ENCODE data around the gene HOXB6.
A peak's percentile ranks its signal among the peaks of the same experiment; 100 is the strongest.

Gene HOXB6

DNA sequence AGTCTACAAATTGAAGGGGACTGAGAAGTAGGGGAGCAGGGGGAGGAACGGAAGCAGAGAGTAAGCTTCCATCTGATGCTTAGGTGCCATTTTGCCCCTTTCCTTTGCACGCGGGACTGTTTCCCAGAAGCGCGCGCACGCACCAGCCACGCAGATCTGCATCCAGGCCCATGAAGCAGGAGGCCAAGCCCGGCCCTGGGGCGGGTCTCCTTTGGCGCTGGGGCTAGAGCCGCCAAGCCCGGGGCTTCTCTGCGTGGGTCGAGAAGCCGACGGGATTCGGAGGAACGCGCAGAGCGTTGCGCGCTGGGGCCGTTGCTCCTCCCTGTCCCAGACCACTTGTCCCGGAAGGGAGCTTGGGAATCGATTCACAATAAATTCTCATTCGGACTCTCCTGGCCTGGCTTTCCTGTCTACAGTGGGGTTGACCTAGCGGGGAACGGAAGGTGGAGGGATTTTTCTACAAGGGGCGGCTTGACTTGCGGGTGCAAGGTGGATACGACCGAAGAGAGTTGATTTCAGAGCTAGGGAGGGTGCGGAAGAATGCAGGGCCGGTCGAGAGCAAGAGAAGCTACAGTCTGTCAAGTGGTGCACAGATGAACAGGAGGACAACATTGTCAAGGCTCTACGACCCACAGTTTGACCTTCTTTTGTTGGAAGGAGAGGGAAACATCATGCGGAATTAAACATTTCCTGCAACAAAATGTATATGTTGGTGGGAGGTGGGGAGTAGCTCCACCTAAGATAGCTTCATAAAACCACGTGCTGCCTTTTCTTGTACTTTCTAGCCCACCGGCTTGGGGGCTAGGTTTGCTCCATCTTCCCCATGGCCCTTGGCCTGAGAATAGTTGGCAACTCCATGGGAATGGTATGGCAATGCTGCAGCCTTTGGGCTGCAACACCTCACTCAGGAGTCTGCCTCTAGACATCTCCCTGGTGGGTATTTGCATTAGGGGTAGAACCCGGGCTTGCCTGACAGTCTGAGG, 16.9 kb upstream of the HOXB6 start:
- DNase-seq (ENCODE audit: low read depth in 2 of 2) = no peak

DNA sequence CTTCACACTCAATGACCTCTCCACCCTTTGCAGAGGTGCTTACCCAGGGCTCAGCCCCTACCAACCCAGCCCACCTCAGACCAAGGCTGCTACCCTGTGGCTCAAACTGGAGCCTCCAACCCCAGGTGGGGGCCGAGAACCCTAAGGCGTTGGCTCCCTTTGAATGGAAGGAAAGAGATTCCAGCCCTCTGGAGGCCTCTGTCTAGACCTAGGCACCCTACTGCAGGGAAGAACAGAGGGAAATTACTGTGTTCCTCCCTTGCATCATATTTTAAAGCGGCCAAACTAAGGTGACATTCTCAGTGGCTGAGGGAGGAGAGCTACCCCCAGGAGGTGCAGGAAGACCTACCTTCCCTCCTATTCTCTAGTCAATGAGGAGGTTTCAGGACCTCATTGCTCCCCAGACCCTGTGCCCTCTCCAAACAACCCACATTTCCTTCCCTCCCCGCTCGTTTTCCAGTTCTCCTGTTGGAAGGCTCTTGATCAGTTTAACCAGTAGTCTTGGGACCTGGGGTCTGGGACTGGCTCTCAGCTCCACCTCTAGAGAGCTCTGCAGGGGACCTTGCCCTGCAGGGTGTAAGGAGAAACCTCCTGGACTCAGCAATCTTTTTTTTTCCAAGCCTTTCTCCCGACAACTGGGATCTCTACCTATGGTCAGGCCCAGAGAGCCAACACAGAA, 15.8 kb upstream of the HOXB6 start:
- DNase-seq (ENCODE audit: low read depth in 2 of 2) = no peak

DNA sequence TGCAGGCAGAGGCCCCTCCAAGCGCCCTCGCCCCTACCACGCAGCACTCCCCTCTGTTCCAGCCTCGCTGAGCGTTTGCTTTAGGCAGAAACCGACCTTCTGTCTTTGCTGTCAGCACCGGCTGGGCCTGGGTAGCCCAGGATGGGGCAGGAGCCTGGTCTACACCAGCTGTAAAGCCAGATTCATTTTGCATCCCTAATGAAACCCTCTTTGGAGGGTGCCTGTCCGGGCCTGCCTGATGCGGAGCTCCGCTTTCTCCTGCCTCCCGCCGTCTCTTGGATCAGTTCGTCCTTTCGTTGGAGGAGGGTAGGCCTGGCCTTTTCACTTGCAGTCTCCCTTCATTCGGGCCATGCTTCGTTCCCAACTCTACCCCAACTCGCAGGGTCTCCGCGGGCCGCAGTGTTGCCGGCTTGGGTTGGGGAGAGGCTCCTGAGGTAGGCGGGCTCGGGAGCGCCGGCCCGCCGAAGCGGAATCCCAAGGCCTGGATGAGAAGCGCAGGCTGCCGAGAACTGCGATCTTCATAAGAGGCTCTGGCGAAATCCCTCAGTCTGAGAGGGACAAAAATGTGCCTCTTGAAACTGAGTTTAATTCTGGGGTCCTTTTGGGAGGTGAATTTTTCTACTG, 15.2 kb upstream of the HOXB6 start:
- no peak for DNase-seq (ENCODE audit: low read depth in 2 of 2)

DNA sequence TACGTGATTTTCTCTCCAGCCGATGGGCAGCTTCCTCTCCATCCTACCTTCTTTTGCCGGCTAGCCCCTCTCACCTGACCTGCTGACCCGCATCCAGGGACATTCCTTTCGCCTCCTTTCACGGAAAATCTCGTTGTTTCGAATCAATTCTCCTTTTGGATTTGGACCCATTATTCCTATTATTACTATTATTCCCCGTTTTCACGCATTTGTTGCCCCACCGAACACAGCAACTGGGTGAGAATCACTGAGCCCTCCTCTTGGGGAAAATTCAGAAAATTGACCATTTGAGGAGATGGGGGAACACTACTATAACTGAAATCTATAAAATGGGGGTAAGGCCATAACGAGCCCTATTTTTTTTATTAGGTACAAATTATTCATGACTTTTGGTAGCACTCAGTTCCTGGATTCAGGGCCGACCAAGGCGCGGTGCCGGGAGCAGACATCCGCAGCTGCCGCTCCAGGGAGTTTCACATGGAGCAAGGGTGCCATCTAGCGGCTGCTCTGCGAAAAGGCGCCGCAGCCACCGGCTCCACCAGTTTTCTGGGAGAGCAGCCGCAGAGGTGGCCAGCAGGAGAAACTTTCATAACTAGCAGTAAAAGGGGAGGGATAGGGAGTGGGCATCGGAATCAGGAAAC, 13.6 kb upstream of the HOXB6 start:
- DNase-seq (ENCODE audit: low read depth in 2 of 2) = peak; percentile 78 to 86

DNA sequence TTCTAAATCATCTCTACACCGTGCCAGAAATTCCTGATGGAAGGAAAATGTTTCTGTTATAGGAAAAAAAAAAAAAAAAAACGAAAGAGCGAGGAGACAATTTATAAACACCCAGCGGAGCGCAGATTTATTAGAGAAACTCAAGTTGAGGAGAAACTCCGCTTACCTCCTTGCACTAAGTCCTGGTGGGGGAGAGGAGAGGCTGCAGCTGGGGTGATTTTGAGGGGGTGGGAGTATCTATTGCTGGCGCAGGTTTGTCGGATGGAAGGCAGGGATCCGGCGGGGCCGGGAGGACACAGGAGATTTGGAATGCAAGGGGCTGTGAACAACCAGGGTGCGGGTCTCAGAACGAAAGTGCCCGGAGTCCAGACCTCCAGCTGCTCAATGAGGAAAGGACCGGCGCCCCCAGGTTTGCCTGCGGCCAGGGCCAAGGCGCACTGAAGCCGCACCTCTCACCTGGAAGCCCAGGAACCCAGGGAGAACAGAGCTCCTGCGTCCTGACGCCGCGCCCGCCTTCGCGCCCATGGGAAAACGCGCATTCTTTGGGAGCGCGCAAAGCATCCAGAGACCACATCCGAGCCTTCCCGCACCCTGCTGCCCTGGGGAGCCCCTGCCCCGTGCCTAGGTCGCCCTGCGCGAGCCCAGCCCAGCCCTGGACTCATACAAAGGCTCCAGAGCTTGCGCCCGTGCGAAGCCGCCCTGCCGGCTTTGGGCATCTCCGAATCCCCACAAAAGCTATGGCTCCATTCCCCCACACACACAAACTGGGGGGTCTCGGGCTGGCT, 12.9 kb upstream of the HOXB6 start:
- DNase-seq (ENCODE audit: low read depth in 2 of 2) = no peak

DNA sequence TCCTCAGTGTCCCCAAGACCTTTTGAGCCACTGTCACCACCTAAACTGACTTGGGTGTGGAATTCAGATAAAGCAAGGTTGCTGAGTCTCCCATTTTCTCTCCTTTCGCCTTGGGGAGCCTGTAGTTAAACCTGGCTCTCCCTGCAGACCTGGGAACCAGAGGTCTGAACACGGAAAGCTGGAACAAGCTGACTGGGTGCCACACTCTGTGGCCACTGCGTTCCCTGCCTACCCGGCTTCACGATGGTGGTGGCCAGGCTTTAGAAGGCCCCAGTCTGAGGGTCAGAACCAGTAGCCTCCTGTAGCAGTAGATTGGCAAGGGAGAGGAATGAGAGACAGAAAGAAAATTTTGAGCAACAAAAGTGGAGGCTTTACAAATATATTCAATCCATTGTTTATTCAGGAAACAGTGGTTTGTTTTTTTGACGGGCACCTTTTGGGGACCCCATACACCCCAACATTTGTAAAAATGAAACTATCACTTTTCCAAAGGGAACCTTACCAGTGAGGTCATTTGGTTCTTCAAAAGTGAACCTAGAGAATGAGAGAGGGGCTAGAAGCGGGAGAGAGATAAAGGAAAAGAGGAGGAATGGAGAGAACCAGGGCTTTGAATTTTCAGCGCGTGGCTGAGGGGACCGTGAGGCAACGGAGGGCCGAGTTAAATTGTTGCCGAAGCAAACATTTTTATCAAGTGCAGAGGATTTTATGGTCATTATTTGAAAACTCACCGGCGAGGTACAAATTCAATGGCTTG, 12.1 kb upstream of the HOXB6 start:
- DNase-seq (ENCODE audit: low read depth in 2 of 2) = no peak

DNA sequence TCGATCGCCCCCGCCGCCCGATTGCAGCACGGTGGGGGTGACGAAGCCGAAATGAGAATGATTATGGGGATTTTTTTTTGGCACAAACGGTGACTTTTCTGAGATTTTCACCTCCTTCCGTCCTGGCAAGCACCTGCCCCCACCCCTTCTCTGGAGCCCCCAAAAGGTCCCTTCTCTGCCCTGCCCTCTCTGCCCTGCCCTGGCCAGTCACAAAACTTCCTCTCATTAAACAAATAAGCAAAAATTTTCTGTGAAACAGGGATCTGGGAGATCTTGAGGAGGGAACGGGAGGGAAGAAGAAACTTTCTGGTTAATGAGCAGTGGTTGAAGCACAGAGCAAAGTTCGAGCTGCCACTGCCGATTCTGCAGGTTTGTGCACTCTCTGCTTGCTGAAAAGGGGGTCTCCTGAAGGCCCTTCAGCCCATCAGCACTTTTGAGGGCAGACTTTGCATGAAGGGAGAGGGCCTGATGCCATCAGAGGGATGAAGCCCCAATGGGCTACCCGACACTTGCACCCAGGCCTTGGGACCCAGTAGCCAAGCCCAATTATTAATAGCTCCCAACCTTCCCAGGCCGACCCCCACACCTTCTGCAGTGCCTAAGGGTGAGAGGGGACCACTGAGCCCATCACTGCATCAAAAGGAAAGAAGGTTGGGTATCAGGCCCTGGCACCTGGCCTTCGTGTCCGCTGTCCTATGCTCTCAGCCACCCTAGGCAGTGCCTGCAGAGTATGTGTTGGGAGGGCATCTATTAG, 11.4 kb upstream of the HOXB6 start:
- no peak for DNase-seq (ENCODE audit: low read depth in 2 of 2)

DNA sequence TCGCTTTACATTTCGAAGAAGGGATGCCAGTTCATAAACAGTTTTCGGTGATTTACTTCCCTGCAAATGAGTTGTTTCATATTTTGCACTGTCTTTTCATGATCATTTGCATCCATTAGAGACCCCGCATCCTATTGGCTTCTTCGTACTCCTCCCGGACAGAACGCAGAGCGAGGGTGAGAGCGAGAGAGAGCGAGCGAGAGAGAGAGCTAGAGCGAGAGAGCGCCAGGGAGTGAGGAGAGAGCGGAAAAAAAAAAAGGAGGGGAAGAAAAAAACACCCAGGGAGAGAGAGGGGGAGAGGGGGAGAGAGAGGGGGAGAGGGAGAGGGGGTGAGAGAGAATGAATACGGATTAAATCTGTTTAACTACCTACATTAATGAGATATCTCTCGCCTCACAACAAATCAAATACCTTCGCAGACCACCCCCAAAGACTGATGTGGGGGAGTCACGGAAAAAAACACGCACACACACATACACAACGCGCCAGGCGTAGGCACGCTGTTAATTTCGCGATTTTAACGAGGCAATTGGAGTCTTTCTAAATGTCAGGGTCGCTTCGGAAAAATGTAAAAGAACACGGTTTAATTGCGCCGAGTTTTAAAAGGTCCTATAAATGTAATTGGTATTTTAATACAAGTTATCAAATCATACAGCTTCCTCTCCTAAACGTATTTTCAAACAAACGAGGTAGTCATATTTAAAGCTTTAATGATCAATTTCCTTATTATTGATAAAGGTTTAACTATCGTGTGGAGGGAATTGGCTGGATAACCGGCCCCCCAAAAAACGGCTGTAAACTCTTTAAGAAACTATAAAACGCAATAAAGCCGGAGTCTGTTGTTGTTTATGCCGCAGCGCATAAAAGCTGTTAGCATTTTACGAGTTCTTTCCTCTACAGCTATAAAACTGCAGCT, 10.5 kb upstream of the HOXB6 start, which contains the start of gene HOXB8:
HOXB8 (minus strand) TSS at position 246 of the 916 bp plus-strand sequence. CDS start 588 bp downstream, outside the sequence.
- DNase-seq (ENCODE audit: low read depth in 2 of 2) = no peak

DNA sequence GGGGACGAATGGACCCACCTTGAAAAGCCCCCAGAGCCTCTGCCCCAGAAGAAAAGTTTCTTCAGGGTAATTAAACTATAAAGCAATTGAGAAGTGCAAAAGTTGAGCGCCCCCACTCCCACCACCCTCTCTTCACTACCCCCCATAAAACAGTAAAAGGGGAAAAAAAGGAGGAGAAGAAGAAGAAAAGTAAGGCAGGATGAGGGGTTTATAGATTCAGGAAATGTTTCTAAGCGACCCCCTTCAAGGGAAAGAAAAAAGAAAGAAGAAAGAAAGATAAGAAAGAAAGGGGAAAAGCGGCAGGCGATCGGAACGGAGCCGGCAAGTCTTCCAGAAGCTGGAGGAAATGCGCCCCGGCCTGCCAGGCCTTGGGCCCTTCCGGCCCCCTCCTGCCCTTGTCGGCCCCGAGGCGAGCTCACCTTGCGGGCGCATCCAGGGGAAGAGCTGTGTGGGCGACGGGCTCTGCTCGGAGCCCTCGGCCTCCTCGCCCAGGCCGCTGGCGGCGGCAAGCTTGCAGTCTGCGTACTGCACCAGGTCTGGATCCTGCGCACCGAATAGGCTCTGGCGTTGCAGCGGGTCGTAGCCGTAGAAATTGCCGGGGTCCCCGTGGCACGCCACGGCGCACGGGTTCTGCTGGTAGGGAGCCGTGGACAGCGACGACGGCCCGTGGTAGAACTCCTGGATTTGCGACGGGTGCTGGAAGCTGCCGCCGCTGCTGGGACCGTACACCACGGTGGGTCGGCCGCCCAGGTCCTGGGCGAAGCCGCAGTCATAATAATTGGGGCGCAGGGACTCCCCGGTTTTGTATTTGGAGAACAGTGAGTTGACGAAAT, 9.3 kb upstream of the HOXB6 start:
- DNase-seq (ENCODE audit: low read depth in 2 of 2) = no peak

DNA sequence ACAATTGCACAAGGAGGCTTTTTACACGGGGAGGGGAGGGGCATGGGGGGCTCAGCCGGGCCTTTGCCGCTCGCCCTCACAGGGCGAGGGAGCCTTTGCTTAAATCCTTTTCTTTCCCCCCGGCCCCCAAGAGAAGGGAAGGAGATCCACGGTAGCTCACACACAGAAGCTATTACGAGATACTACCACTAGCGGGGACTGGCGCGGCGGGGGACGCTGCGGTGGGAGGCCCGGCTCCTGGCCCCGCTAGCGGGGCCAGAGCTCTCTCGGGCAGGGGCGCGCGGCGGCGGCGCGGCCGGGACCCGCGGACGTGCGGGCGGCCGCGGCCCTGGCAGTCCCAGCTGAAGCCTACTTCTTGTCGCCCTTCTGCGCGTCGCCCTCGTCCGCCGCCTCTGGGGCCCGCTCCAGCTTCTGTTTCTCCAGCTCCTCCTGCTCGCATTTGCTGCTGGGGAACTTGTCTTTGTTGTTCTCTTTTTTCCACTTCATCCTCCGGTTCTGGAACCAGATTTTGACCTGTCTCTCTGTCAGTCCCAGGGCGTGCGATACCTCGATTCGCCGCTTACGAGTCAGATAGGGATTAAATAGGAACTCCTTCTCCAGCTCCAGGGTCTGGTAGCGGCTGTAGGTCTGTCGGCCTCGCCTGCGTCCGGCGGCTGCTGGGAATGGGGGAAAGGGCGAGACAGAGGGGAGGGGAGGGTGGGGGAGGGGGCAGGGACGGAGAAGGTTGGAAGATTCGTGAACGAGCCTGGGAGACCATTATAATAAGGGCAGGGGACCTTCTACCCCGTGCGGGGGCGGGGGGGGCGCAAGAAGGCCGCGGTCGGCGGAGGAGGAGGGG, 8.3 kb upstream of the HOXB6 start:
- no peak for DNase-seq (ENCODE audit: low read depth in 2 of 2)

DNA sequence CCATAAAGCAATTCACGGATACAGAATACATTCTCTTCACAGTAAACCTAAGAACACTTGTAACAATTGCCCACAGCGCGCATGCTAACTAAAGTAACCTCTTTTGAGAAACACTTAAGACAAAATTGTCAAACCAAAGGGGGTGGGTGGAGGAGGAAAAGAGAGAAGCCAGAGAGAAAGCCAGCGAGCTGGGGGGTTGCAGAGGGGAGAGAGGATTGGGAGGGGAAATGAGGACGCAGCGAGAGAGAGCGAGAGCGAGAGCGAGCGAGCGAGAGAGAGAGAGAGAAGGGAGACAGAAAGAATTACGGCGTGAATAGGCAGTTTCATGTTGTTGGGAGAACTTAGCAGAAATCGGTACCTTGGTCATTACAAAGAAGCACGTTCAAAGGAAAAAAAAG, 7.7 kb upstream of the HOXB6 start:
- DNase-seq (ENCODE audit: low read depth in 2 of 2) = no peak

DNA sequence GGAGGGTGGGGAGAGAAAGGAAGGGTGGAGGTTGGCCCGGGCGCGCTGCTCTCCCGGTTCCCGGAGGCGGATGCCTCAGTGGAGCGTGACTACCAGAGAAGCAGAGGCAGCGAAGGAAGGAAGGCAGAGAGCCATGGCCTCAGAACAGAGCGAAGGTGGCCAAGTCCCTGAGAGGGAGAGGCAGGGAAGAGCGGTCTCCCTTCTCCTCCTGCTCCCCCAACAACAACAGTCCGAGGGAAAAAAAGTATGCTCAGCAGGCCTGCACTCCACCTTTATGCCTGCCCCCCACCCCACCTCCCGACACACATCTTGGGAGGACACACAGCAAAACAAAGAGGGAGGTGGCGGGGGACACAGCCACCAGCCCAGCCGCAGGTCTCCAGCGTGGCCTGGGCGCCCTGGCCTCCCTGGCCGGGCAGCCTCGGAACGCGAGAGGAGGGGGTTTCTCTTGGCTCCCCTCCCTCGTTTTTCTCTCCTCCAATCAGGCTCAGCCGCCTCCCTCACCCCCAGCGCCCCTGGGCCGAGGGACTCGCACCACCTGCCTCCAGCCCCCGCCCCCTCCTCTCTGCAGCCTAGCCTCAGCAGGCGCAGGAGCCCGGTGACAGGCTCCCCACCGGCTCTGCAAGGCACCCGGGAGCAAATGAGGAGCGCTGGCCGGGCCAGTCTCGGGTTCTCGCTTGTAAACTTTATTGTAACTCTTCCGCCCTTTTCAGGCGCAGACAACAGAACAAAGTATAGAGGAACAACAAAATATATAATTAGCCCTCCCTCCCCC, 7.1 kb upstream of the HOXB6 start:
- no peak for DNase-seq (ENCODE audit: low read depth in 2 of 2)

DNA sequence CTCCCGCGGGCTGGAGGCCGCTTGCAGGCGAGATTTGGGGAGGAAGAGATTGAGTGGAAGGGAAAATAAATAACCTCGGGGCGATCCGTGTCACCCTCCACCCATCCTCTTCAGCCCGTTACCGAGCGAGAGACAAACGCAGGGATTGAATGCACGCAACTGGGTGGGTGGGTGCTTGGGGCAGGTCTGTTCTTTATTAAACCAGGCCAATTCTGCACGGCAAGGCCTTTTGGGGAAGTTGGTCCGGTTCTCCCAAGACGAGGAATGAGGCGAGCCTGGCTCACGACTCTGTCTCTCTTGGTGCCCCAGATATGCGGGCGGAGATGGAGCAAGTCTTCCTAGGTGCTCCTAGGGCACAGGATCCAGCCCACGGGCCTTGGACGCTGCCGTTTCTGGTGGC, 6.4 kb upstream of the HOXB6 start:
- DNase-seq (ENCODE audit: low read depth in 2 of 2) = no peak

DNA sequence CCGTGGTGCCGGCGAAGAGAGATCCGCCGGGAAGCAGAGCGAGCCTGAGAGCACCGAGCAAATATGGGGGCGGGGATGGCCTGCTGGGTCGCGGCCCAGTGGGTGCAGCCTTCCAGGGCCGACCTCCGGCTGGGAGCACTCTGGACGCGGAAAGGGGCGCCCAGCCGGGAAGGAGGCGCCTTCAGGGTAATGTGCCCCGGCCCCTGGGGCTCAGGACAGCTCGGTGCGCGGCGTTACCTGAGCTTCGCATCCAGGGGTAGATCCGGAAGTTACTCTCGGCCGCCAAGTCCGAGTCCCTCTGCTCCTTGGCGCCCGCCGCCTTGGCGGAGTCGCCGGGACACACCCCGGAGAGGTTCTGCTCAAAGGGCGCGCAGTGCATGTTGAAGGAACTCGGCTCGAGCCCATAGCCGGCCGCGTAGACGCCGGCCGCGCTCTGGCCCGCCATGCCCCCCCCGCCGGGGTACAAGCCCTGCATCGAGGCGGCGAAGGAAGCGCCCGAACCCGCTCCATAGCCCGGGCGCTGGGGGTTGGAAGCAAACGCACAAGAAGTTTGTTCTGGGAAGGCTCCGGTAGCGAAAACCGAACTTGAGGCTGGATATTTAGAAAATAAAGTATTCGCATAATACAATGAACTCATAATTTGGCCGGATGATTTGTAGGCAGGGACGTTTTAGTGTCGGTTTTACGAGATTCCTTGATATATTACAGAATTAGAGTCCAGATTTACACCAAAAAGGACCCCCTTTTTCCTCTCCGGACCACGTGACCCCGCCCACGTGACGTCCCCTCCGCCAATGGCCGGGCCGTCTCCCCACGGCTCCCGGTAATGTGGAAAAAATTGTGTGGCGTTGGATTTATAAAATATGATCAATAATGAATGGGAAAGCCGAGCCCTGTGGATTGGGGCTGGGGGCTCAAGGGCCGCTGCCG, 5.8 kb upstream of the HOXB6 start, which contains the start of gene HOXB7:
HOXB7 (minus strand) TSS at position 736 of the 930 bp plus-strand sequence; CDS start at position 637, 99 bp downstream.
- peak; percentile 67 to 72 for DNase-seq (ENCODE audit: low read depth in 2 of 2)

All from stimulated activated CD4-positive, alpha-beta T cell treated with anti-CD3 and anti-CD28 coated beads, Interleukin-4, amount 100 ng/mL, for 48 hours (primary cell).